Fibroblast of lung (primary cell): ENCODE results near the gene VAV1.

Source experiments
- CTCF ChIP-seq, 2 donors: IDR thresholded peaks in 1 of 2; conservative IDR thresholded peaks in 1 of 2; 1 replicate in 1 of 2; 2 replicates in 1 of 2; pipeline ENCODE4 v1.5.1; 2011 to 2012; ENCODE audit warnings: low read length in 2 of 2, control low read depth in 1 of 2, inconsistent platforms in 1 of 2, low read depth in 1 of 2, mild to moderate bottlenecking in 1 of 2
- EZH2 ChIP-seq: IDR thresholded peaks from 2 replicates; pipeline ENCODE4 v1.5.1; 2012; ENCODE audit warnings: low read length, control low read depth, mild to moderate bottlenecking; ENCODE audit errors: missing control alignments

- TF ChIP-seq CTCF (conservative IDR thresholded peaks at IDR 0.05 in 1 of 2, IDR thresholded peaks at IDR 0.05 in 1 of 2; ENCODE audit: low read depth in 1 of 2, low read length in 2 of 2) (no peak), EZH2 (no peak)
Measured at GRCh38 chr19:6790194-6791128, 18.0 kb downstream of the VAV1 start.
